HL-60/S4 treated with retinoic acid at 250 ng/mL for 4 days and 3 days (cell line): Measurements from ENCODE around the gene SLC35F5.
"Not testable (repeated sequence)": the region's sequence is repeated elsewhere in the genome, so short reads cannot be mapped to it uniquely, and the experiment has no call there.

ENCODE experiments used
- in situ Hi-C: fragments of 300-500 bp; cut with MboI; formaldehyde crosslinking; loops from 2 replicates; pipeline ENCODE4 v1.7.0; 2022; ENCODE audit warnings: low sequenced_read_pairs

The SLC35F5 gene

DNA sequence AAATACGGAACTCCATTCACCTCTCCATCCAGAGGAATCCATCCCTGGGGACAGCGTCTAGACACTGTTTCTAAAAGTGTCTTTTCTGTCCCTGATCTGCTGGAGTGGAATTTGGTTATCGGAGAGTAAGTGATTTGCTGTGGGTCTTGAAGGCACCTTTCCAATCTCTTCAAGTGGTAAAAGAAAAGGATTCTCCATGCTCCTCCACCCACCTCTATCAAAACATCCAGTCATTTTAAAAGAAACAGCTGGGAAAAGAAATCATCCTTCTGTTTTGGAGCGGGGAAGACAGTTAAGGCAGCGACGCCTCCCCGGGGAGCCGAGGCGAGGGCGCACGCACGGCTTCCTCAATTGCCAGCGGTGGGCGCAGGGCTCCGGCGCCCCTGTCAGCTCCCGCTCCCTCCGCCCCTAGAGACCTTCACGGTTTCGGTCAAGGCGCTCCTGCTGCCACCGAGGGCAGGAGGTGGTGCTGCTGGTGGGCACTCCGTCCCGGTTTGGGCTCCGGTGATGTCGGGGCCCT is 547 bp downstream of the SLC35F5 start:
- in situ Hi-C loops, result no loop called here

DNA sequence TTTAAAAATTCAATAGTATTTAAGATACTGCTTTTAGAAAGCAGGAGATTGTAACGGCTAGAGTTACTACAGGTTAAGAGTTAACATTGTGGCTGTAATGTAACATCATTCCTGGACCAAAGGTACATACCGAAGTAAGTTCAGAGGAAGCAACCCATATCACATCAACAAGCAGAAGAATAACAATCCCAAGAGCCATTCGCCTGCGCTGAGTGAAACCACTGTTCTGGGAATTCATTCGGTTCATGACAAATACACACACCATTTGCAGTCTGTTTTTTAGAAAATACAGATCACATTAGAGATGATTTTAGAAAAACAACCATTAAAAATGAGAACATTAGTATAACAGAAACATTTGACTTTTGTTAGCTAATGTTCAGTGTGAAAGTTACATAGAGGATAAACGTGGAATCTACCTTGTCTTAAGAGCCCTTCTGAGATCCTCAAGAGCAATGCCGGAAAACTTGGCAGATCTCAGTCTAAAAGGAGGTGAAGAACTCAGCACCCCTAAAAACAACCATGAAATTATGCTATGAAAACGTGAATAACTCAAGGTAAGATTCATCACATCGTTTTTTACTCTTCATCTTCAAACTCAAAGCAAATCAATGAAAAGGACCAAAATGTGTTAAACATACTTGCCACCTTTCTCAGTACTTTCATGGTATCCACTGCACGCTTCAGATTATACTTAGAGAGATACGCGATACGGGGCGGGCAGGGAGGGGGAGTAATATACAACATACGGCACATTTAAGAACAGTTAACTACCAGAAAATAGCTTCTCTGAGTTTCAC is 1.2 kb downstream of the SLC35F5 start:
- in situ Hi-C loops, result no loop called here

- in situ Hi-C loops, result no loop called here
Observed at GRCh38 chr2:113754160-113754559, 2.3 kb downstream of the SLC35F5 start.

DNA sequence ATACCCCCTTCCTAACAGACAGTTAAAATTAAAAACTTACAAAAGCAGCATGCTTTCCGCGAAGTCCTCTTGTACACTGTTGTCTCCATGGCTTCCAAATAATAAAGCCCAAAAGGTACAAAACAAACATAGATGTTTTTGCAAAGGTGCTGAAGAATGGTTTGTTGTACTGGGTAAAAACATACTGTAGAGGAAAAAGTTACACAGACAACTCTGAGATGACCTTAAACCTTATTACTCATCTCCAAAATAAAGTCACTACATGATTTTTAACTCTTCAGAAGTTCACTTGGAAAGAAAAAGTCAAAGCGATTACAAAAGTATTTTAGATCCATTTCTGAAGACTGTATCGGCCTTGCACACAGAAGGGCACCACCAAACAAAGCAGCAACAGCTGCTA is 6.1 kb downstream of the SLC35F5 start:
- in situ Hi-C loops, result no loop called here

DNA sequence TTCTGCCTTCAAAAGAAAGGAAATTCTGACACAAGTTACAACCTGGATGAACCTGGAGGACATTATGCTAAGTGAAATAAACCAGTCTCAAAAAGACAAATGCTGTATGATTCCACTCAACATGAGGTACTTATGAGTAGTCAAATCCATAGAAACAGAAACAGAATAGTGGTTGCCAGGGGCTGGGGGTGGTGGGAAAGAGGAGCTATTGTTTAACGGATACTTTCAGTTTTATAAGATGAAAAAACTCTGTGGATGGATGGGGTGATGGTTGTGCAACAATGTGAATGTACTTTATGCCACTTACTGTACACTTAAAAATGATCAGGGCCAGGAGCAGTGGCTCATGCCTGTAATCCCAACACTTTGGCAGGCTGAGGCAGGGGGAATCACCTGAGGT is 15.4 kb downstream of the SLC35F5 start:
- in situ Hi-C loops, result no loop called here

- in situ Hi-C loops, result no loop called here
Observed at GRCh38 chr2:113739849-113740248, 16.6 kb downstream of the SLC35F5 start.

DNA sequence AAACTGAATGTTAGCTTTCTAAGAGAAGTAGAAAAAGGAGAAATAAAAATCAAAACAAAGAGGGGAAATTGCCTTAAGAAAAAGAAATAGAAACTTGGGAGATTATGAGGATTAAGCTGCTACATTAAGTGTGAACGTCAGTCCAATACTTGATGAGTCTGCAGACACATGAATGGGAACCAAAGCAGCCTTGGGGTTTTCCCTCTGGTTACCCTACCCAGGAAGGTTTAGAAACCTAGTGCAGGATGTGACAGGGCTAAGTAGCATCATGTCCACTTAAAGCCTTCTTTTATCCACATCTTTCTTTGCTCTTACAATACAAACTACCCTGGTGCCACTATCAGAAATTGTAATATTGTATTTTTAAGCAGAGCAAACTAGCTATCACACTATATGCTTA is 22.3 kb downstream of the SLC35F5 start:
- in situ Hi-C loops, result no loop called here

DNA sequence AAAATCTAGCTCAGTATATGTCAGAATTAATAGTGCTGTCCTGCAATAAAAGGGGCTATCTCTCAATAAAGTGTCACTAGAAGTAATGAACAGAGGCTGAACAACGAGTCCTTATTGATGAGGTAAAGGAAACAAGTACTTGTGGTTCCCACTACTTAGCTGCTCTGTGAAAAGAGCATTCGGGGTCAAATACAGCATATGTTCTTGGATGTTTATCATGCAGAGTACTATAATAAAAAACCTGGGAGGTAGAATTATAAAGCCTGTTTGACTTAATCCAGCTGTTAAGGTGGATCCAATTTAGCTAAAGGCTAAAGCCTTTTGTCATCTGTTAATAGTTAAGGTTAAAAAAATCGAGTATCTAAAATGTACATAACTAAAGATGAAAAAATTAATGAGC is 32.4 kb downstream of the SLC35F5 start:
- in situ Hi-C loops, result no loop called here

DNA sequence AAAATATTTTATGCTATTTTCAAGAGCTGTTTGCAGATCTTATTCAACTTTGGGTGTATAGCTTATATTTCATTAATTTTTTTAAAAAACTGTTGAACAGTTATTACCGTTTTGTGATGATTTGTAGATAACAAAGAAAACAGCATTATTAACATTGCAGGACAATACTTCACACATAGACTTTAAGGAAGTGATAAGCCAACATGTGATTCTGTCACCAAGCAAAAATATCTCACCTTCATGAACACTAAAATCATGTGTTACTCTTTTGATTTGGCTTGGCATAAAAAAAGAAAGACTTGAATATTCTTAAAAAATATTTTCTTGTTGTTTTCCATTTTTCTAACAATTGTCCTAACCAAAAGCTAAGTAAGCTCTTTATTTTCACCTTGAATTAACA is 33.0 kb downstream of the SLC35F5 start:
- in situ Hi-C loops, result no loop called here

DNA sequence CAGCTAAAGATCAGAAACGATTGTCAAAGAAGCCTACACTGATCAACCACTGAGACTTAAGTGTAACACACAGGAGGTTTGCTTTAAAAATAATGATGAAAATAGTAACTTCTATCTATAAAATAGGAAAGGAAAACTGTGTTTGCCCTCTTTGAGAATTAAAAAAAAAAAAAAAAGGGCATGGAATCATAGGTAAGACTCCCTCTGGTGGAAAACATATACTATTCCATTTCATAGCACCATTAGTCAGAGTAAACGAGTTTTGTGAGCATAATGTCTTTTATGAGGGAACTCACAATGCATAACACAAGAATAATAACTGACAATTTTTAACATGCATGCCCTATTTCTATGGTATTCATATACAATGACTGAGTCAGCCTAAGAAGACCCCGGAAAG is 36.3 kb downstream of the SLC35F5 start:
- in situ Hi-C loops, result no loop called here

- in situ Hi-C loops, result no loop called here
Observed at GRCh38 chr2:113716291-113716690, 40.2 kb downstream of the SLC35F5 start.

DNA sequence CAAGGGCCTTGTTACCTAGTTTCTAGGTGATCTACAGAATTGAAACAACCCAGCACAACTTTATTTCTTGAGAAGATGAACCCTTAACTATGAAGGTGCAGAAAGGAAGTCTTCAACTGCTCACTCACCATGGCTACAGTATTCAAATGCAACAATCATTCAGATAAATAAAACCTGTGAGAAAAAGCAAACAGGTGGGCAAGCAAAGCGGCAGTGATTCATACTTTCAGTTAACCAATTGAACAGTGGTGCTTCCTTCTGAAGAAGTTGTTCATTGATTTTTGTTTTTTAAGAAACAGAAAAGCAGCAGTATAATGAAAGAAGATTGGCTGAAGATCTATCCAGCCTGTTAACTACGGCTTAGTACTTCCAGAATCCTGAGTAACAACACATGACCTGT is 43.5 kb downstream of the SLC35F5 start:
- in situ Hi-C loops, result no loop called here

- in situ Hi-C loops, result no loop called here
Observed at GRCh38 chr2:113711851-113712250, 44.6 kb downstream of the SLC35F5 start.

- in situ Hi-C loops, result no loop called here
Observed at GRCh38 chr2:113709022-113709421, 47.4 kb downstream of the SLC35F5 start.

GRCh38 chr2:113707106-113707505 is 49.3 kb downstream of the SLC35F5 start:
- in situ Hi-C loops, result no loop called here

- in situ Hi-C loops, result no loop called here
Observed at GRCh38 chr2:113705982-113706523, 50.4 kb downstream of the SLC35F5 start.

GRCh38 chr2:113704300-113704993 is 52.0 kb downstream of the SLC35F5 start:
- in situ Hi-C loops, result not testable (repeated sequence)

DNA sequence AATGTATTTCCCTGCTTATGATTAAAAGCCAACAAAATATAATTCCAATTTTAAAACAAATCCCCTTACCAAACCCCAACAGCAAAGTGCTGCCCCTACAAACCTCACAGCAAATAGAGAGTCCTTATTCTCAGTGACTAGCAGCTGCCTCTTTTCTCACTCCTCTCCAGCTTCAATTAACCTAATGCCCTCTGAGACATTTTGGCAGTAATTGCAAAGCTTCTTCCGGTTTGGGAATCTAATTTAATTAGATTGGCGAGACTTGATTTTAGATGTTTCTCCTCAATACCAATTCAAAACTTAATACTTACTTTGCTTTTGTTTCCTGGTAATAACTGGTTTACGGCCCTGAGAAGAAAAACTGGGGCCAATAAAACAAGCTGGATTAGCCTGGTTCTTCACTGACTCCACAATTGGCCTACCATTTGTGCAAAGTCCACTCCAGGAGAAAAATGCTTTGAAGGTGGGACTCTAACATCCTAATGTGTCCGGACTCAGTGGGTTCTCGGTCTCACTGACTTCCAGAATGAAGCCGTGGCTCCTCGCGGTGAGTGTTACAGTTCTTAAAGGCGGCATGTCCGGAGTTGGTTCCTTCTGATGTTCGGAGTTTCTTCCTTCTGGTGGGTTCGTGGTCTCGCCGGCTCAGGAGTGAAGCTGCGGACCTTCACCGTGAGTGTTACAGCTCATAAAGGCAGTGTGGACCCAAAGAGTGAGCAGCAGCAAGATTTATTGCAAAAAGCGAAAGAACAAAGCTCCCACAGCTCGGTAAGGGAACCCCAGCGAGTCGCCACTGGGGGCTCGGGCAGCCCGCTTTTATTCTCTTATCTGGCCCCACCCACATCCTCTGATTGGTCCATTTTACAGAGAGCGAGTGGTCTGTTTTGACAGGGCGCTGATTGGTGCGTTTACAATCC is 52.8 kb downstream of the SLC35F5 start:
- in situ Hi-C loops, result no loop called here

DNA sequence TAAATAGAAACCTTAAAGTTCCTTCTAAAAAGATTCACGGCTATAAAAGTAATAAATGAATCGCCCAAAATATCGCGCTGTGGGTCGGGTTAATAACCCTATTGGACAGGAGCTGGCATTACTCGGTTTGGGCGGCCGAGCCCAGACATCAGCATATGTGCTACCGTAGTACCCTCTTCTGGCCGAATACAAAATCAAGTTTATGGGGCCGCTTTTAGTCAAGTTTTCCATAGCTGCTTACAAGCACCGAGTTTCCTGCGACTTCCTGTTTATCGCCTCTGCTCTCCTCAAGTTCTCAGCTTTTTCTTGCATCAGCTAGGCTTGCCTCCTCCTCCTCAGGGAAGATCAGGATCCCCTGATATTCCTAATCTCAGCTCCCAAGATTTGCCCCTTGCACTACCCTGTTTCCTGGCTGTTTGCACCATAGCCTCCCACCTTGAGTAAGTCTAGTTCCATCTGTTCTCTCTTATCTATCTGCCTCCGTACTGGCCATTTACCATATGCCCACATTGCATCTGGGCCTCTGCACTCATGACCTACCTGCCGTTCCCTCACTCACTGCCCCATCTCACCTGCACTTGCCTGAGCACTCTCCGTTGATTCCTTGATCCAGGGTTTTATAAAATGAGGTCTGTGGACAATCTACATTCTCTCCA is 56.1 kb downstream of the SLC35F5 start:
- in situ Hi-C loops, result no loop called here

DNA sequence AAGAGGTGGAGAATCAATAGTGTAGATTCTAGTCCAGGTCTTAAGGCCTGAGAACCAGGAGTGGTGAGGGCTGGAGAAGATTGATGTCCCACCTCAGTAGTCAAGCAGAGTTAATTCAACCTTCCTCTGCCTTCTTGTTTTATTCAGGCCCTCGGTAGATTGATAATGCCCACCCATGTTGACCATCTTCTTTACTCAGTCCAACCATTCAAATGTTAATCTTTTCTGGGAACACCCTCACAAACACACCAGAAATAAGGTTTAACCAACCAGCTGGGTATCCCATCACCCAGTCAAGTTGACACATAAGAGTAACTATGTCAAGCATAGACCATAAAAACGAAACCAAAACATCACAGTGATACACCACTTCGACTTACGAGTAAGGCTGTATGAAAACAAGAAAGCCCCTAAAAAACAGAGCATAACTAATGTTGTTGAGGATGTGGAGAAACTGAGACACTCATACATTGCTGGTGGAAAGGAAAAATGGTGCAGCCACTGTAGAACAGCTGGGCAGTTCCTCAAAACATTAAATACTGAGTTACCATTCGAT is 57.5 kb downstream of the SLC35F5 start:
- in situ Hi-C loops, result no loop called here
